HG03378 (cell line): ENCODE results near the gene FKBP8.
"Not testable (repeated sequence)": the region's sequence is repeated elsewhere in the genome, so short reads cannot be mapped to it uniquely, and the experiment has no call there.

Source experiments
- ATAC-seq: cut with Tn5 transposase; IDR thresholded peaks from one replicate; pipeline ENCODE4 v1.9.1; 2021; ENCODE audit warnings: mild to moderate bottlenecking, moderate library complexity; ENCODE audit not compliant: unreplicated experiment

FKBP8 gene

DNA sequence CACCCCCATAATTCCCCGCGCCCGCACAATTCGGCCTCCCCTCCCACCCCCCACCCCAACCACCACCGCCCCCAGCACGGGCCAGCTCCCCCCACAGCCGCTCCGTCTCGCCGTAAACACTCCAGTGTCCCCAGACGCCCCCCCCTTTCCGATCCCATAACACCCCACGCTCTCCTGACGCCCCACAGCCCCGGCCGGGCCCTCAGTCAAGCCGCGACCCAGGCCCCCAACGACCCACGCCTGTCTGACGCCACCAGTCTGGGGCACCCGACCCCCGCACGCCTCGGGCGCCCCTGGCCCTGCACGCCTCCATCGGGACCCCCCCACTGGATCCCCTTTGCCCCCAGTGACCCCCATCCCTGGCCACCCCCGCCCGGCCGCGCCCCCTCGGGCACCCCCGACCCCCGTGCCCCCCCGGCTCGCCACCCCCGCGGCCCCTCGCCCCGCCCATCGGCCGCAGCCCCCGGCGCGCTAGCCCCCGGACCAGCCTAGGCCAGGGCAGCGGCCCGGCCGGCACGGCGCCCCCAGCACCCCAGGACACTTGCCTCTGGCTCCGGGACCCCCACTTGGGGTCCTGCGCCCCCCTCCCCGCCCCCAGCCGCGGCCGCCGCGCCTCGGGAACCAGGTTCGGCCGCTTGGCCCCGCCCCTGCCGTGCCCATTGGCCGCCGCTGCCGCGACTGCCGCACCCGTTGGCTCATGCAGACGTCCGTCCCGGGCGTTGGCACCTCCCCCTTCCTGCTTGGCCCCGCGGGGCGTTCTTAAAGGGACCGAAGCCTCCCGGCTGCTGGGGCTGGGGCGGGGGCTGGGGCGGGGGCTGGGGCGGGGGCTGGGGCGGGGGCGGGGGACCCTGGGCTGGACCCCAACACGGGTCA is at the start of gene FKBP8:
TSS of gene FKBP8 (minus strand) at position 633 of the 873 bp plus-strand sequence. CDS start 1,603 bp downstream, outside the sequence.
- peak; percentile 73 for ATAC-seq

DNA sequence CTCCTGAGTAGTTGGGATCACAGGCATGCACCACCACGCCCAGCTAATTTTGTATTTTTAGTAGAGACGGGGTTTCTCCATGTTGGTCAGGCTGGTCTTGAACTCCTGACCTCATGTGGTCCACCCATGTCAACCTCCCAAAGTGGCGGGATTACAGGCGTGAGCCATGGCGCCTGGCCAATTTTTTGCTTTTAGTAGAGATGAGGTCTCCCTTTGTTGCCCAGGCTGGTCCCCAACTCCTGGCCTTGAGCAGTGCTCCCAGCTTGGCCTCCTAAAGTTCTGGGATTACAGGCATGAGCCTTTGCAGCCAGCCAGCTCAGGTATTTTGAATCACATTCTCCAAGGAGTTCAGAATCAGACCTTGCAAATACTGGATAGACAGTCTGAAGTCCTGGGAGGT is 49.4 kb upstream of the FKBP8 start:
- ATAC-seq: not testable (repeated sequence)

DNA sequence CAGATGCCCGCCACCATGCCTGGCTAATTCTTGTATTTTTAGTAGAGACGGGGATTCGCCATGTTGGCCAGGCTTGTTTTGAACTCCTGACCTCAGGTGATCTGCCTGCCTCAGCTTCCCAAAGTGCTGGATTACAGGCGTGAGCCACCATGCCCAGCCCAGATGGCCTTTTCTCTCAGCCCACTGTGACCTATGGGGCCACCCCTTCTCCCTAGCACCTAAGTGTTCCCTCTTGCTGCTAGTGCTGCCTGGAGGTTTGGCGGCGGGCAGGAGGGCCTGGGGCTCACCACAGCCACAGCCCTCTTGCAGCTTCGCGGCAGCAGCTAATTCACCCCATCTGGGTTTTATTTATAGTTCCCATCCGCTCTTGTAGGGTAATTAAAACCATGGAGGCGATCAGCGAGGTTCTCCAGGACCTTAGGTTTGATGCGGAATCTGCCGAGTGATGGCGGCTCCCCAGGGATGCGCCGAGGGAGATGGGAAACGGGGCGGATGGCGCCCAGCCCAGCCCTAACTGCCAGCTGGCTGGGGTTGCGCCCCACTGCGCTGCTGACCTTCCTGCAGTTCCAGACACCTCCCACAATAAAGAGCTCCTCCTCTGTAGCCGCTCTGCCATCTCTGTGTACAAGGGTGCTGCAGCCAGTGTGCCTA is 48.5 kb upstream of the FKBP8 start:
- ATAC-seq: no peak

DNA sequence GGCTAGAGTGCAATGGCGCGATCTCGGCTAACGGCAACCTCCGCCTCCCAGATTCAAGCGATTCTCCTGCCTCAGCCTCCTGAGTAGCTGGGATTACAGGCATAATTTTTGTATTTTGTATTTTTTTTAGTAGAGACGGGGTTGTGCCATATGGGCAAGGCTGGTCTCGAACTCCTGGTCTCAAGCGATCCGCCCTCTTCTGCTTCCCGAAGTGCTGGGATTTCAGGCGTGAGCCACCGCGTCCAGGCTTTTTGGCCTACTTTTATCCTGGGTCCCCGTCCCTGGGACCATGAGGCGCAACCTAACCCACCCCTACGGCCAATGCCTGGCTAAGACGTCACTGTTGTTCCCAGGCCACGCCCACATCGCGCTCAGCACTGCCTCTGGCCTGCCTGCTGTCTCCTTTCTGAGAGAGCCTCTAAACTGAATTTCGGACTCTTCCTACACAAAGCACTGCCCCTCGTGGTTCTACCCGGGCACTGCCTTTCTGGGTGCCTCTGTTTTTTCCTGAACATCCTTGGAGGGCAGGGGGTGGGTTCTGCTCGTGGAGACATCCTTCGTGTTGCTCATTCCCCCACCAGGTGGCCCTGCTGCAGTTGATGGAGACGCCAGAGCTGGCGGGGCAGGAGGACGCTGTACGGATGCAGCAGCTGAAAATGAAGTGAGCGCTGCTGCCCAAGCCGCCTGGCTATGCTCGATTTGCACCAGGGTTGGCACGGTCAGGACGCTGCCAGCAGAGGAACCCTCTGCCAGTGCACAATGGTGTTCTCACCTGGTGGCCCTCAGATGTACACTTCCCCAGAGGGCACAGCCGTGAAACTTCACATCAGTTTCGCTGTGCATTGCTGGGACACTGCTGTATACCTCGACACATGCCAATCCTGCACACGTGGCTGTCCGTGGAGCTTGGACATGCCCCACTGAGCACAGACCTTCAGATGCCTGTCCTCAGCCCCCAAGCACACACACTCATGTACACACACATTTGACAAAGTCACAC is 47.2 kb upstream of the FKBP8 start:
- ATAC-seq: no peak

DNA sequence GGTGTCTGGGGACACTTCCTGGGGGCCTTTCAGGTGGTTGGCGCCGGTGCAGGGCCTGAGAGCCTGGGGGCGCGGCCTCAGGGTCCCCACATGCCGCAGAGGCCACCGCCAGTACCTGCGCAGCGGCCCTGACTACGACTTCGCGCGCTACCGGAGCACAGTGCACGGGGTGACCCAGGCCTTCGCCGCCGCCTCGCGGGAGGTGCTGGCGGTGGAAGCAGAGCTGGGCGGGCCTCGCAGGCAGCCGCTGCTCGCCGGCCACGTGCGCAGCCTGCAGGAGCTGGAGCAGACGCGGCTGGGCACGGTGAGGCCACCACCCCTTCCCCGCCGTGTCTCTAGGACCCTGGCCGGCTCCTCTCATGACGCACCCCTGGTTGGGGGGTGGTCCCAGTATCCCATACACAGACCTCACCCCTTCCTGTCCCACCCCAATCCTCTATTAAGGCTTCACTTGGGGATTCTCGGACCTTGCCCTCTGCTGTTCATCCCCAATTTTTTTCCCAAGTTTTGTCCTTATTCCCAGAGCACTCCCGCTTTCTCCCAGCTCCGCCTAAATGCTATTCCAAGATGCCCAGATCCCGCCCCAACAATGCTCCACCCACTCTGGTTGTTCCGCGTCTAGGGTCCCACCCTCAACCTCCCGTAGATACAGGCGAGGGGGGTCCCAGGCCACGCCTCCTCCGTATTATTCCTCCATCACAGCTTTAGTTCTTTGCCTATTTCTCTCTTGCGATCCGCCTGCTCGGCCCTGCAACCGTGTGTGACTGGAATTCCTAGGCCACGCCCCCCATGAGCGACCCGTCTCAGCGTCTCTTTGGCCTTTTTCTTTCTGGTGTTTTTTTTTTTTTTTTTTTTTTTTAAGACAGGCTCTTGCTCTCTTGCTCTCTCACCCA is 46.3 kb upstream of the FKBP8 start:
- peak; percentile 18 for ATAC-seq

DNA sequence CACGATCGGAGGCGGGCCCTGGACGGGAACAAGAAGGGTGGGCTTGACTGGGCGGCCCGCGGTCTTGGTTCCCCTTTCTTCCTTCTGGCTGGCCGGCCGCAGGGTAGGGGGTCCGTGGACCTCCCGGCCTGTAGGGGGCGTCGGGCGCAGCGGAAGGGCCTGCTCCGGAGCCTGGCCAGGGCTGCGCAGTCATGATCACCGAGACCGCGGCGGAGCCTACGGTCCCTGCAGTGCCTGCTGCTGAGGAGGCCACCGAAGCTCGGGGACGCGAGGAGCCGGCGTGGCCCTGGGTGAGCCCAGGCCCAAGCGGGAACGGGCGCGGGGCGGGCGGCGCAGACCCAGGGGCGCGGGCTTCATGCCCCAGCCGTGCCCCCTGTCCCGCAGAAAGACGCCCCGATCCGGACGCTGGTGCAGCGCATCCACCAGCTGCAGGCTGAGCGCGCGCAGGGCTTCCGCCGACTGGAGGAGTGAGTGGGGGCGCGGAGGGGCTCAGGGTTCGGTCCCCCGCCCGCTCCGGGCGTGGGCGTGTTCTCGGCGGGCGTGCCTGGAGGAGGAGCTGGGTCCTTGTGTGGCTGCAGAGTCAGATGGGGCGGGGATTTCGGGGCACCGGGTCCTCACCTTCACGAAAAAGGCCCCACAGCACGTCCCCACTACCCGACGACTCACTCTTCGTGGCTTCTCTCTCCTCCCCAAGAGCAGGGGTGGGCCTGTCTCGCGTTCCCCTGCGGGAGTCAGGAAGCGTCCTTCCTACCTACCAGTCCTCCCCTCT is 45.4 kb upstream of the FKBP8 start, which contains the start of gene REX1BD:
TSS of gene REX1BD (plus strand) at position 188 of the 769 bp plus-strand sequence. CDS start at position 192, 4 bp downstream.
- peak; percentile 69 for ATAC-seq

DNA sequence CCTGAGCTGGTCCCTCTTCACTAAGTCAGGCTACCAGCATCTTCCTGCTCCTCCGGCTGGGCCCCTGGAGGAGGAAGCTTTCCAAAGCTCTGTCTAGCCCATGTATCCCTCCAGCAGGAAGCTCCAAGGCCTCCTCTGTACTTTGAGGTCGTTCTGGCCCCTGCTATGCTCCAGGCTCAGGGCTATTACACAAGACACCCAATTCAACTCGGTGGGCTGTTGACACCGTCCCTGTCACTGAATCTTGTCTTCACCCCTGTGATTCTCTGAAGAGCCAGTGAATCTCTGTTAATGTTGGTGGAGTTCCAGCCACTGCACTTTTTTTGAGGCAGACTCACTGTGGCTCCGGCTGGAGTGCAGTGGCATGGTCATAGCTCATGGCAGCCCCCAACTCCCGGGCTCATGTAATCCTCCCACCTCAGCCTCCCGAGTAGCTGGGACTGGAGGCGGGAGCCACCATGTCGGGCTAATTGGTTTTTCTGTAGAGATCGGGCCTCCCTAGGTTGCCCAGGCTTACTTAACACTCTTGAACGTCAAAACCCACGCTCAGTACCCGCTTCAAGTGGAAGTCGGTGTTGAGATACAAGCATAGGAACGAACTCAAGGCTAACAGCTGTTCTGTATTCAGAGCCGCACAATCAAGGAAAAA is 44.7 kb upstream of the FKBP8 start:
- ATAC-seq: no peak

DNA sequence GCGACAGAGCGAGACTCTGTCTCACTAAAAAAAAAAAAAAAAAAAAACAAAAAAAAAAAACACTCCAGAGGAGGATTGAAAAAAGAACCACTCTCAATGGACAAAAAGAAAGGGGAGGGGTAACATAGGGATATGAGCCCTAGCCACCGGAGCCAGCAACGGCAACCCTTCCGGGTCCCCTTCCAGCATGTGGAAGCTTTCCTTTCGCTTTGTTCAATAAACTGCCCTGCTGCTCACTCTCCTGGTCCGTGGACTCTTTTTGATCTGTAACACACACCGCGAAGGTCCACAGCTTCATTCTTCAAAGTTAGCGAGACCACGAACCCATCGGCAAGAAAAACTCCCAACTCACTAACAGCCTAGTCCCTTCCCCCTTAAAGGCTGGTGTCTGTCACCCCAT is 44.2 kb upstream of the FKBP8 start:
- ATAC-seq: no peak

DNA sequence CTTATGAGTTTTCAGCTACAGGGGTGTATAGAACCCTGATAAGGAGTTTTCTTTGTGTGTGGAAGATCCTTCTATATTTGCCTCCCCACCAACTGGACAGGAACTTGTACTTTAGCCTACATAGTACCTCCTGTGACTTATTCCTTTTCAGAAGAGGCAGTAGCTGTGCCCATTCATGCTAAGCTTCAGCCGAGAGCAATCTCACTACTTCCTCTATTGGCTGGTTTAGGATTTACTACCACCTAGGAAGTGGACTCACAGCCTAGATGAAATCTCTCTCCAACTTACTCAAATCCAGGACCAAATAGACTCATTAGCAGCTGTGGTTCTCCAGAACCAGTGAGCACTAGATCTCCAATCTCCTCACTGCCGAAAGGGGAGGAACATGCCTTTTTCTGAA is 42.9 kb upstream of the FKBP8 start:
- no peak for ATAC-seq

DNA sequence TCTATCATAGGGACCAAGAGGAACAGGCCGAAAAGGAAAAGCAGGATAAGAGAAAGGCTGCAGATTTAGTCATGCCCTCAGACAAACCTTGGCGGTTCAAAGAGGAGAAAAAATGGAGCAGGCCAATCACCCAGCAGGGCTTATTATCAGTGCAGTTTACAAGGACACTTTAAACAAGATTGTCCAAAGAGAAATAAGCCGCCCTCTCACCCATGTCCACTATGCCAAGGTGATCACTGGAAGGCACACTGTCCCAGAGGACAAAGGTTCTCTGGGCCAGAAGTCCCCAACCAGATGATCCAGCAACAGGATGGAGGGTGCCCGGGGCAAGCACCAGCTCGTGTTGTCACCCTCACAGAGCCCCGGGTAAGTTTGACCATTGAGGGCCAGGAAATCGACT is 36.9 kb upstream of the FKBP8 start:
- ATAC-seq: no peak

DNA sequence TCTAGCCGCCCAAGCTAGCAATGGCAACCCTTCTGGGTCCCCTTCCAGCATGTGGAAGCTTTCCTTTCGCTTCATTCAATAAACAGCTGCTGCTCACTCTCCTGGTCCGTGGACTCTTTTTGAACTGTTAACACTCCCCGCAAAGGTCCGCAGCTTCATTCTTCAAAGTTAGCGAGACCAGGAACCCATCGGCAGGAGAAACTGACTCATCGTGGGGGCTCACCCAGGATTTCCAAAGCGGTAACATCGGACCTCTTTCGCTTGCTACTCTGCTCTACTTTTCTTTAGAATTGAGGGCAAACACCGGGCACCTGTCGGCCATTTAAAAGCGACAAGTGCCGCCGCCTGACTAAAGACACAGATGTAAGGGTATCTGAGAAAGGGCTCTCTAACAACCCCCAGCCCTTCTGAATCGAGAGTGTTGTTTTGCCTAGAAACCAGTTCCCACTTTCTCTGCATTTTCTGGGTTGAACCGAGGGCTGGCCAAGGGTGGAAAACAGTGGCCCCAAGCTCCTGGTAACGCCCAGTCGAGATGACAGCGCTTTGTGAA is 34.1 kb upstream of the FKBP8 start:
- no peak for ATAC-seq

DNA sequence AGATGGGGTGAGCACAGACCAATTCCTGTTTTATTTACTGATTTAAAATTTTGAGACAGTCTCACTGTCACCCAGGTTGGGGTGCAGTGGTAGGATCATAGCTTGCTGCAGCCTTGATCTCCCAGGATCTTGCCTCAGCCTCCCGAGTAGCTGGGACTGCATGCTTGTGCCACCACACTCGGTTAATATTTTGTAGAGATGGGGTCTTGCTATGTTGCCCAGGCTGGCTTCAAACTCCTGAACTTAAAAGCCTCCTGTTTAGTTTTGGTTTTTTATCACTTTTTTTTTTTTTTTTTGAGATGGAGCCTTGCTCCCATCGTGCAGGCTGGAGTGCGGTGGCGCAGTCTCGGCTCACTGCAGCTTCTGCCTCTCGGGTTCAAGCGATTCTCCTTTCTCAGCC is 33.0 kb upstream of the FKBP8 start:
- ATAC-seq: no peak

DNA sequence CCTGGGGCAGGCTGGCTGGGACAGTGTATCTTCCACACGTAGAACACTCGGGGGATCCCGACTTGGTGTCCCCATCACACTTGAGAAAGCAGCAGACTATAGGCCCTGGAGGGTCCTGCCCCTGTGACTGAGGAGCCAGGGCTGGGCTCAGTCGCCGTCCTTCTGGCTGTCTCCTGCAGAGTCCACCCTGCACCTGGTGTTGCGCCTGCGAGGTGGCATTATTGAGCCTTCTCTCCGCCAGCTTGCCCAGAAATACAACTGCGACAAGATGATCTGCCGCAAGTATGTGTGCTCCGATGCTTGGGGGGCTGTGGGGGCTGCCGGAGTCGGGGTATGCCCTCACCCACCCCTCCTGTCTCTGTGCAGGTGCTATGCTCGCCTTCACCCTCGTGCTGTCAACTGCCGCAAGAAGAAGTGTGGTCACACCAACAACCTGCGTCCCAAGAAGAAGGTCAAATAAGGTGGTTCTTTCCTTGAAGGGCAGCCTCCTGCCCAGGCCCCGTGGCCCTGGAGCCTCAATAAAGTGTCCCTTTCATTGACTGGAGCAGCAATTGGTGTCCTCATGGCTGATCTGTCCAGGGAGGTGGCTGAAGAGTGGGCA is 31.4 kb upstream of the FKBP8 start:
- no peak for ATAC-seq

DNA sequence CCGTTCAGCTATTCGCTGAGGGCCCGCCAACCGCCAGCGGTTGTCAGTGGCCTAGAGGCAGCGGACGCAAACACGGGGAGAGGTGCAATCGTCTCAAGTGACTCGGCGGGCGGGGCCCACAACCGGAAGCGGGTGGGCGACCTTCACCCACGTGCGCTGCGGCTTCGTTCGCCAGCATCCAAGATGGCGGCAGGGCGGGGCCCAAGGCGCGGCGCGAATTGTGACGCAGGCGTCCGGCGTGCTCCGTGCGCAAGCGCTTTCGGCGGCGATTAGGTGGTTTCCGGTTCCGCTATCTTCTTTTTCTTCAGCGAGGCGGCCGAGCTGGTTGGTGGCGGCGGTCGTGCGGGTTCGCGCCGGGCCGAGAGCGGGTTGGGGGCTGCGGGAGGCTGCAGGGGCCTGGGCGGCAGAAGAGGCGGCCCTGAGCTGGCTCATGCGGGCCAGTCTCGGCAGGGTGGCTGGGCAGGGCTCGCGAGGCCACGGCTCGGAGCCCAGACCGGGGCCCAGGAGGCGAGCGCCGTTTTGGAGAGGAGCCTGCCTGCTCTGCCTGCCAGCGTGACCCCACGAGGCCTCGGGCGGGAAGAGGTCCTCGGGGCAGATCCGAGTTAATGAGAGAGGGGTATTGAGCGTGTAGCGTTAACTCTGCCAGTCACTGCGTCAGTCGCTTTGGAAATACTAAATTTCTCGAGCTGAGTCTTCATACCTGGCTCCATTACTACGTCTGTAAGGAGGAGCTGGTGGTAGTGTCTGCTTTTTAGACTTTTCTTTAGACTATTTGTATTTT is 28.4 kb upstream of the FKBP8 start, which contains the start of gene UBA52:
TSS of gene UBA52 (plus strand) at position 294 of the 781 bp plus-strand sequence. CDS start 1,444 bp downstream, outside the sequence.
- peak; percentile 84 for ATAC-seq

DNA sequence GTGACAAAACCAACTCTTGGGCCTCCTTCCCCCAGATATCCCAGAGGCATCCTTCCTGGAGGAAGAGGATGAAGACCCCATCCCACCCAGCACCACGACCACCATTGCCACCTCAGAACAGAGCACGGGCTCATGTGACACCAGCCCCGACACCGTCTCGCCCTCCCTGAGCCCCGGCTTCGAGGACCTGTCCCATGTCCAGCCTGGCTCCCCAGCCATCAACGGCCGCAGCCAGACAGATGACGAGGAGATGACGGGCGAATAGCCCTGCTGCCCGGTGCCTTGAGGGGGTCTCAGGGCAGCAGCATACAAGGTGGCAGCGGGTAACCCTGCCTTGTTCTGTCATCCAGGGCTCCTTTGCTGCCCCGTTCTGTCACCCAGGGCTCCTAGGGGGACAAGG is 25.0 kb upstream of the FKBP8 start:
- ATAC-seq: no peak

DNA sequence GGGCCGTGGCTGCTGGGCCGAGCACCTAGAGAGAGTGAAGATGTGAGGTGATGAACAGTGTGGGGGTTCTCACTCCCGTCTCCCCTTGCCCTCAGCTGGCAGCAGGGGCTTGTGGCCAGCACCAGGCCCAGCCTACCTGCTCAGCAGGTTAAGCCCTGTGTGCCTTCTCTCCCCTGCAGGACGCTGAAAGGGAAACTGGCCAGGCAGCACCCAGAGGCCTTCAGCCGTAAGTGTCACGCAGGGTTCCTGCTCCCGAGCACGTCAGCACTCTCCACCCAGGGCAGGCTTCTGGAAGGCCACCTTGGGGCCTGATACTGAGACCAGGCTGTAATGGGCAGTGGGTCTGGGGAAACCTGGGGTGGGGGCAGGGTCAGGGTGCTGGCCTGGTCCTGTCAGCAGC is 23.6 kb upstream of the FKBP8 start:
- ATAC-seq: no peak

DNA sequence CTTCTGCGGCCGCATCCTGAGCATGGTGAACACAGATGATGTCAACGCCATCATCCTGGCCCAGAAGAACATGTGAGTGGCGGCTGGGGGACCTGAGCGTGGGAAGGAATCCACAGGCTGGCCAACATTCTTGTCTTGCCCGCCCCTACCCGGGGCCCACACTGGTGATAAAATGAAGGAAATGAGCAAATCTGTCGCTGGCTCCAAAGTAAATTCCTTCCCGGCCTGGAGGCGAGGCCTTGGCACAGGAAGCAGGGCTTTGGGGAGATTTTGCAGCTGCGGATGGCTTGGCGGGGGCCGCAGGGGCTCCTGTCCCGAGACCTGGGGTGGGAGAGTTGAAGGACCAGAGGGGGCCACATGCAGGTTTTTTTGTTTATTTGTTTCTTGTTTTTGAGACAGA is 18.7 kb upstream of the FKBP8 start:
- ATAC-seq: no peak
